Small intestine (tissue), 7 donors: ENCODE data around the gene MRS2. TPM values are rescaled to one million over a fixed set of nuclear protein-coding genes. Genes with fewer than 3 reads are reported as not detected.

Source experiments
- DNase-seq, 2 donors: peaks; one replicate each; pipeline versions ENCODE4 v3.0.0 to v3.0.0-alpha.2; 2013
- FAIRE-seq: peaks from 2 replicates; lab custom pipeline; 2012; peaks lifted over from hg19 to GRCh38; lab: Jason Lieb, UNC
- H3K27ac ChIP-seq, 3 donors: one replicate each; pipeline ENCODE4 v1.5.1; 2013; ENCODE audit warnings: low read length in 2 of 3, mild to moderate bottlenecking in 2 of 3, control low read depth in 1 of 3, inconsistent platforms in 1 of 3, low read depth in 1 of 3, moderate library complexity in 1 of 3
- H3K27me3 ChIP-seq, 3 donors: one replicate each; pipeline ENCODE4 v1.6.1; 2013; ENCODE audit warnings: low read length in 3 of 3, inconsistent platforms in 1 of 3; ENCODE audit not compliant: control insufficient read depth in 3 of 3, insufficient read depth in 3 of 3
- H3K36me3 ChIP-seq, 3 donors: one replicate each; pipeline ENCODE4 v1.6.1; 2013; ENCODE audit warnings: low read length in 3 of 3, inconsistent platforms in 1 of 3, low read depth in 1 of 3, mild to moderate bottlenecking in 1 of 3, moderate library complexity in 1 of 3; ENCODE audit not compliant: control insufficient read depth in 3 of 3, insufficient read depth in 2 of 3
- H3K4me1 ChIP-seq, 3 donors: one replicate each; pipeline ENCODE4 v1.6.1; 2013; ENCODE audit warnings: low read length in 2 of 3, inconsistent platforms in 1 of 3, low read depth in 1 of 3, mild to moderate bottlenecking in 1 of 3, moderate library complexity in 1 of 3; ENCODE audit not compliant: control insufficient read depth in 3 of 3, insufficient read depth in 2 of 3
- H3K4me3 ChIP-seq, 3 donors: one replicate each; pipeline ENCODE4 v1.5.1; 2013; ENCODE audit warnings: low read length in 3 of 3, control low read depth in 1 of 3, inconsistent platforms in 1 of 3, low read depth in 1 of 3, mild to moderate bottlenecking in 1 of 3, moderate library complexity in 1 of 3
- H3K9me3 ChIP-seq, 2 donors: one replicate each; pipeline ENCODE4 v1.6.1; 2013; ENCODE audit warnings: low read depth in 1 of 2, low read length in 1 of 2; ENCODE audit not compliant: control insufficient read depth in 2 of 2, insufficient read depth in 1 of 2
- WGBS, 3 donors: extraction: QIAGEN DNeasy Blood & Tissue Kit; methylation state at CpG; one replicate each; pipeline ENCODE4 v1.1.7; 2013; 5-methylcytosine and 5-hydroxymethylcytosine counted together
- polyA plus RNA-seq, 4 donors: library from polyadenylated mRNA; stranded (reverse) in 3 of 4; unstranded in 1 of 4; fragments of 200-250 nt in 3 of 4; fragments of 120-200 nt in 1 of 4; gene quantifications; one replicate each; pipeline versions ENCODE4 v1.2.1 to v1.2.3, GENCODE V29; 2013
- donor health status: healthy with polysubstance abuse.
- donor health status: control.
- donor health status: control.
- donor health status: Bipolar disorder and iron deficiency.
- donor health status: healthy.

The MRS2 gene
- polyA plus RNA-seq, 4 donors, result 7.0 to 24.4 (median 15.3) TPM

DNA sequence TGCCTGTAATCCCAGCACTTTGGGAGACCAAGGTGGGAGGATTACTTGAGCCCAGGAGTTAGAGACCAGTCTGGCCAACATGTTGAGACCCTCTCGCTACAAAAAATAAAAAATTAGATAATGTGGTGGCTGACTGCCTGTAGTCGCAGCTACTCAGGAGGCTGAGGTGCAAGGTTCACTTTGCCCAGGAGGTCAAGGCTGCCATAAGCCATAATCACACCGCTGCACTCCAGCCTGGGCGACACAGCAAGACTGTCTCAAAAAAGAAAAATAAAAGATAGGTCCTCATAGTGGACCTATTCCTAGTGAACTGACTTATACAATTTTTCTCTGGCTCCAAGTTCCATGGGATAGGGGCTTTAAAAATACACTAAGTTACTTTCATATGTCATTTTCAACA lies 41.9 kb downstream of the MRS2 start:
- WGBS, 3 donors, result 54 to 92% (median 66%) methylated on average over 4 of the region's 4 CpGs
- Histone ChIP-seq H3K4me1 (no peaks in the 10 kb centered on the region), H3K36me3 (peaks cover 0 to 2% (median 0%) of the 10 kb centered on the region in 3 donors), H3K4me3 (no peak overlapping the region), H3K27me3 (no peaks in the 10 kb centered on the region), H3K27ac (no peak overlapping the region), H3K9me3 (no peaks in the 10 kb centered on the region)
- DNase-seq (no peak), FAIRE-seq (no peak)

DNA sequence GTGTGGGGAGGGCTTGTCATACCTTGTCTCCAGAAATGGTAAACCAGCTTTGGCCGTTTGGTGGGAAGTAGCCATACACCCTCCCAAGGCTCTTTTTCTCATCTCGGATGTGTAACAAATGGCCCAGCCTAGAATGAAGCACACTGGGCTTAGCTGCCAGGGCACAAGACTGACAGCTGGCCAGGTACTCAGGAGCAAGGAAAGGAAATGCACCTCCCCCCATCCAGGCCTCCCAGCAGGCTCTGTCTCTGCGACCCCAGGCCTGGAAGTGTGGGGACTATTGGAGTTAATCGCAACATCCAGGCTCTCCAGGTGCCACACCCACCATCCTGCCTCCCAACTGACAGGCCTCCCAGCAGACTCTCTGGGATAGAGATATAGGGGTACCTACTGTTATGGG lies 43.0 kb downstream of the MRS2 start:
- Histone ChIP-seq H3K27me3 (no peaks in the 10 kb centered on the region), H3K4me1 (no peaks in the 10 kb centered on the region), H3K36me3 (peaks cover 0 to 2% (median 0%) of the 10 kb centered on the region in 3 donors), H3K4me3 (no peak overlapping the region), H3K27ac (no peak overlapping the region), H3K9me3 (no peaks in the 10 kb centered on the region)
- DNase-seq, result no peak
- FAIRE-seq, result no peak
- 69 to 72% (median 70%) methylated on average over 4 of the region's 4 CpGs for WGBS, 3 donors

DNA sequence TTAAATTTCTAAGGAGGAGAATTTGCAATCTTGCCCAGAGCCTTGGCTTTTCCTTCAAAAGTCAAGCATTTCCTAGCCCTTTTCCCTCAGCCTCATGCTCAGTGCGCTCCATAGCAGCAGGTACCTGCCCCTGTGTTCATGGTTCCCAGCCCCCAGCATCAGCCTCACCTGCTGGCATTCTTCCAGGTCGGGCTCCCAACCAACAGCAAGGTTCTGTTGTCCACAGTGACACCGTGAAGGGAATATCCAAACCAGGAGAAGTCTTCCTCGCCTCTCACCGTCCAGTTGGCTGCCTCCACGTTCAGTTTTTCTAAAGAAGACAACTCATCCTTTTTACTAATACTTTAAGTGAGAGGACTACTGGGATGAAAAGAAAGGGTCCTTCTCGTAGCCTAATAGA lies 43.9 kb downstream of the MRS2 start:
- WGBS, 3 donors, result 83 to 87% (median 86%) methylated on average over 7 of the region's 7 CpGs
- no peak for FAIRE-seq
- Histone ChIP-seq H3K27me3 (no peaks in the 10 kb centered on the region), H3K4me1 (no peaks in the 10 kb centered on the region), H3K9me3 (no peaks in the 10 kb centered on the region), H3K27ac (no peak overlapping the region), H3K4me3 (no peak overlapping the region), H3K36me3 (peaks cover 0 to 2% (median 0%) of the 10 kb centered on the region in 3 donors)
- DNase-seq, result no peak

DNA sequence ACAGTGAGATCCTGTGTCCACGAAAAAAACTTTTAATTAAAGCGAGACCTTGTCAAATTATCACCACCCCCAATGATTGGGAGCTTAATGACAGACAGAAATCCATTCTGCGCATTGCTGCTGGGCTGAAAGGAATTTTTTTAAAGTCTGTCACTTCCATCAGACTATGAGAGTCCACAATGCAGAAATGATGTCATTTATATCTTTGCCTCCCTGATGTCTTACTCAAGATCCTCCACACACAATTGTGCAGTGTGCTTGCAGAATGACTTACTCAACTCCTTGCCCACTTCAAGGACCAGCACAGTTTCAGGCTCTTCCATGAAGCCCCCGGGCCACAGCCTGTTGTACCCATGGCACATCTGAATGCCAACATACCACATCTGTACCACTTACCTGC lies 45.7 kb downstream of the MRS2 start:
- H3K27ac ChIP-seq, result no peak overlapping the region
- H3K4me1 ChIP-seq, result no peaks in the 10 kb centered on the region
- H3K9me3 ChIP-seq, result no peaks in the 10 kb centered on the region
- no peak for DNase-seq
- no peak overlapping the region for H3K4me3 ChIP-seq
- FAIRE-seq, result no peak
- 66 to 82% (median 71%) methylated on average over 4 of the region's 4 CpGs for WGBS, 3 donors
- H3K27me3 ChIP-seq, result no peaks in the 10 kb centered on the region
- peaks cover 0 to 2% (median 0%) of the 10 kb centered on the region in 3 donors for H3K36me3 ChIP-seq

DNA sequence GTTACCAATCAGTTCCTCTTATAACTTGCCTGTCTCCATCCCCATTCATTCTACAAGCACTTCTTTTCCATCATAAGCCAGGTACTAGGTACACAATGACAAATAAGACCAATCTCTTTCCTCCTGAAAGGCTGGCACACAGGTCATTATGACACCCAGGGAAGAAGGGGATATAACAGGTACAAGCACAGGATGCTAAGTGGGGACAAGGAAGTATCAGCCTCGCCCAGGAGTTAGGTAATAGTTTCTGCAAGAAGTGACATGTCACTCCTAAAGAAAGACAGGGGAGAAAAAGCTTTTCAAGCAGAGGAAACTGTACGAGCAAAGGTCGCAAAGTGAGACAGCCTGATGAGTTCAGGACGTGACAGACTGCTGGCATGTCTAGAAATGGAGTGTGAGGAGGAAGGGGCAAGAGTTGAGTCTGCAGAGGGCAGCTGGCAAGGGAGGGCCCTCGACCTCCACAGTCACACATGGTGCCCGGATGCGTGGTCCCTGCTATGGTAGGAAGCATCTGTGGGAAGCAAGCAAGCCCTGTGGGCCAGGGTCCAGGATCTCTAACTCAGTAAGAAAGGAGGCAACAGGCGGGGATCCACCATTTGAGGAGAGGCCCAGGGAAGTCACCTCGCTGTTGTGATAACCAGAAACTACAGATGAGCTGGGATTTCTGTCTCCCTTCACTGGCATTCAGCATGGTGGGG lies 46.2 kb downstream of the MRS2 start:
- no peaks in the 10 kb centered on the region for H3K4me1 ChIP-seq
- no peak overlapping the region for H3K27ac ChIP-seq
- H3K4me3 ChIP-seq, result no peak overlapping the region
- H3K9me3 ChIP-seq, result no peaks in the 10 kb centered on the region
- FAIRE-seq, result no peak
- H3K36me3 ChIP-seq, result peaks cover 0 to 4% (median 0%) of the 10 kb centered on the region in 3 donors
- 69 to 73% (median 70%) methylated on average over 9 of the region's 9 CpGs for WGBS, 3 donors
- H3K27me3 ChIP-seq, result no peaks in the 10 kb centered on the region
- DNase-seq, result peak in 1 of 2 donors; percentile 15

DNA sequence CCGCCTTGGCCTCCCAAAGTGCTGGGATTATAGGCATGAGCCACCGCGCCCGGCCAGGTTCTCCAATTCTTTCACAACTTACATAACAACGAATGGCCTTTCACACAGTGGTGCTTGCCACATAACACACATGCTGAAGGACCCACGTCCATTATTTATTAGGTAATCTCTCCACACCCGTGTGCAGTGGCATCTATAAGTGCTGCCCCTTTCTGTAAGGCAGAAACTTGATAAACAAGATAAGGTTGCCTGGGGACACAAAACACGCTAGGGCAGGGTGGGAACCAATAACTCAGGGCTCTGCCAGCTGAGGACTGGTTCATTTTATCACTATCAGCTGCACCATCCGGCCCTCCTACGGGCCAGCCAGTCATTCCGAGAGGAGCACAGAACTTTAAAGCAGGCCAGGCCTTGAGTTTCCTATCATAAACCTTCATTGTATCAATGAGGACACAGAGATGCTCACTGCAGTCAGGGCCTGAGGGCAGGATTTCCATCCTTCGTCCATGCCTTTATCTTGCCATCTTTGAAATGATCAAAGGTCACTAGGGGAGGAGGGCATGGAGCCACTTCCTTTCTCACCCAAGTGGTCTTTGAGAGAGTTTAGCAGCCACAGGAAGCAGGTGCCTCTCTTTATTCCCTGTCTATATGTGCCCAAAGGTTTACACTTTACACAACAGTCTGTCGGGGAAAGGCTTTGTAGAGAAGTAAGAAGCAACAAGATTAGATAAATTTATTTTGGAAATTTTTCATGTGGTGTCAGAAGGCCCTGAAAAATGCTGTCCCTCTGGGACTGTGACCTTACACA lies 49.0 kb downstream of the MRS2 start:
- FAIRE-seq, result no peak
- Histone ChIP-seq H3K4me1 (no peaks in the 10 kb centered on the region), H3K27ac (no peak overlapping the region), H3K9me3 (no peaks in the 10 kb centered on the region), H3K4me3 (no peak overlapping the region), H3K27me3 (no peaks in the 10 kb centered on the region), H3K36me3 (peaks cover 0 to 2% (median 0%) of the 10 kb centered on the region in 3 donors)
- DNase-seq, result no peak
- 56 to 68% (median 63%) methylated on average over 13 of the region's 13 CpGs for WGBS, 3 donors

DNA sequence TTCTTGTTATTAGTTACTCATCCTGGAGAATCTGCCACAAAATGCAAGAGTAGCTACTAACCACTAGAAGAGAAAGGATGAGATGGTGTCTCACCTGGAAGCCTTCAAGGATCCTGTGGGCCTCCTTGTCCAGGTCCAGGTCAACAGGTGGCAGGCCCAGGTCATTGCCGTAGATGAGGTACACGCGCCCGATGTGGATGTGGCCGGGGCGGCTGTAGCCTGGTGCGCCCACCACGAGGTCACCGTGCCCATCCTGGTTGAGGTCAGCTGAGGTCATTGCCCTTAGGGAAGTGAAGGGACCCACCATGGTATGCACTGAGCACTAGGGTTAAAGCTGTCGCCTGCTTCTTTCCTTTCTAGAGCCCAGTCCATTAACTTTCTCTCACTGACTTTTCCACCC lies 51.2 kb downstream of the MRS2 start:
- DNase-seq, result no peak
- H3K27ac ChIP-seq, result no peak overlapping the region
- no peak overlapping the region for H3K4me3 ChIP-seq
- H3K36me3 ChIP-seq, result peaks cover 0 to 2% (median 0%) of the 10 kb centered on the region in 3 donors
- 96 to 98% (median 97%) methylated on average over 10 of the region's 10 CpGs for WGBS, 3 donors
- no peak for FAIRE-seq
- no peaks in the 10 kb centered on the region for H3K27me3 ChIP-seq
- H3K9me3 ChIP-seq, result no peaks in the 10 kb centered on the region
- no peaks in the 10 kb centered on the region for H3K4me1 ChIP-seq

DNA sequence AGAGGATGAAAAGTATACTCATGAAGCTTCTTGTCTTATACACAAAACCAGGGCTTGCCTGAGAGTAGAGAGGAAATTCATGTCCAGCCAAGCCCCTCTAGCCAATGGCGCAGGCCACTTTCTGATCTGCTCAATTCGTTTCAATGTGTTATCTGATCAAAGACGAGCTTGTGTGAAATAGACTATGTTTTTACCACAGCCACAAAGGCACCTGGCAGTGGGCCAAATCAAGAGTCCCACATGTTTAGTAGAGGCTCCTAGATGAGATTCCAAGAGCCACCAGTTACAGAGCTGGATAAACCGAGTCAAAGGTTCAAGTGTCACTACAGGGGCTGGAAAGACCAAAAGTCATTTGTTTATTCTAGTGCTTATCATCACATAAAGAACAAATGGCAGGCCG lies 51.7 kb downstream of the MRS2 start:
- no peaks in the 10 kb centered on the region for H3K4me1 ChIP-seq
- H3K4me3 ChIP-seq, result no peak overlapping the region
- FAIRE-seq (no peak), DNase-seq (no peak)
- no peak overlapping the region for H3K27ac ChIP-seq
- 81 to 90% (median 85%) methylated on average over 5 of the region's 5 CpGs for WGBS, 3 donors
- no peaks in the 10 kb centered on the region for H3K9me3 ChIP-seq
- H3K36me3 ChIP-seq, result peaks cover 0 to 2% (median 0%) of the 10 kb centered on the region in 3 donors
- H3K27me3 ChIP-seq, result no peaks in the 10 kb centered on the region
